ENCODE measurements around the gene MYLK2. TPM values are rescaled to one million over a fixed set of nuclear protein-coding genes. Genes with fewer than 3 reads are reported as not detected.

The MYLK2 gene
- polyA plus RNA-seq, 1 donor from 2014 or later, result 0.22 TPM

GRCh38 chr20:31784354-31785044 lies 34.7 kb upstream of the MYLK2 start:
- no peak overlapping the region for H3K4me2 ChIP-seq (ENCODE audit: low read length)
- H3K9me2 ChIP-seq (ENCODE audit: insufficient read depth, low read length), result no peaks in the 10 kb centered on the region
- H3K79me2 ChIP-seq (replicated peaks; ENCODE audit: insufficient read depth, low read length), result no peaks in the 10 kb centered on the region
- no peak overlapping the region for H3K27ac ChIP-seq (ENCODE audit: low read length)
- H3F3A ChIP-seq (ENCODE audit: insufficient read depth, low read length, poor library complexity, severe bottlenecking), result no peaks in the 10 kb centered on the region
- H2AFZ ChIP-seq (ENCODE audit: low read depth, low read length), result no peak overlapping the region
- H3K27me3 ChIP-seq (ENCODE audit: insufficient read depth, low read depth, low read length), result no peaks in the 10 kb centered on the region
- H3K9me3 ChIP-seq (ENCODE audit: low read length), result no peaks in the 10 kb centered on the region
- no peak overlapping the region for H3K9ac ChIP-seq (ENCODE audit: low read length)
- H3K36me3 ChIP-seq (ENCODE audit: insufficient read depth, low read length), result no peaks in the 10 kb centered on the region
- TF ChIP-seq SMC3 (conservative IDR thresholded peaks at IDR 0.05; ENCODE audit: poor library complexity), result no peak
- TF ChIP-seq RAD21 (conservative IDR thresholded peaks at IDR 0.05), result no peak
- TF ChIP-seq, protein P1, sequence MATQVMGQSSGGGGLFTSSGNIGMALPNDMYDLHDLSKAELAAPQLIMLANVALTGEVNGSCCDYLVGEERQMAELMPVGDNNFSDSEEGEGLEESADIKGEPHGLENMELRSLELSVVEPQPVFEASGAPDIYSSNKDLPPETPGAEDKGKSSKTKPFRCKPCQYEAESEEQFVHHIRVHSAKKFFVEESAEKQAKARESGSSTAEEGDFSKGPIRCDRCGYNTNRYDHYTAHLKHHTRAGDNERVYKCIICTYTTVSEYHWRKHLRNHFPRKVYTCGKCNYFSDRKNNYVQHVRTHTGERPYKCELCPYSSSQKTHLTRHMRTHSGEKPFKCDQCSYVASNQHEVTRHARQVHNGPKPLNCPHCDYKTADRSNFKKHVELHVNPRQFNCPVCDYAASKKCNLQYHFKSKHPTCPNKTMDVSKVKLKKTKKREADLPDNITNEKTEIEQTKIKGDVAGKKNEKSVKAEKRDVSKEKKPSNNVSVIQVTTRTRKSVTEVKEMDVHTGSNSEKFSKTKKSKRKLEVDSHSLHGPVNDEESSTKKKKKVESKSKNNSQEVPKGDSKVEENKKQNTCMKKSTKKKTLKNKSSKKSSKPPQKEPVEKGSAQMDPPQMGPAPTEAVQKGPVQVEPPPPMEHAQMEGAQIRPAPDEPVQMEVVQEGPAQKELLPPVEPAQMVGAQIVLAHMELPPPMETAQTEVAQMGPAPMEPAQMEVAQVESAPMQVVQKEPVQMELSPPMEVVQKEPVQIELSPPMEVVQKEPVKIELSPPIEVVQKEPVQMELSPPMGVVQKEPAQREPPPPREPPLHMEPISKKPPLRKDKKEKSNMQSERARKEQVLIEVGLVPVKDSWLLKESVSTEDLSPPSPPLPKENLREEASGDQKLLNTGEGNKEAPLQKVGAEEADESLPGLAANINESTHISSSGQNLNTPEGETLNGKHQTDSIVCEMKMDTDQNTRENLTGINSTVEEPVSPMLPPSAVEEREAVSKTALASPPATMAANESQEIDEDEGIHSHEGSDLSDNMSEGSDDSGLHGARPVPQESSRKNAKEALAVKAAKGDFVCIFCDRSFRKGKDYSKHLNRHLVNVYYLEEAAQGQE (IDR thresholded peaks at IDR 0.05; ENCODE audit: borderline replicate concordance), result no peak
- TF ChIP-seq TAF1 (IDR thresholded peaks at IDR 0.05; ENCODE audit: low read depth), result no peak
- TF ChIP-seq EP300 (conservative IDR thresholded peaks at IDR 0.05; ENCODE audit: poor library complexity, severe bottlenecking), result no peak
- no peak for TF ChIP-seq CTCF (IDR thresholded peaks at IDR 0.05; ENCODE audit: poor library complexity, severe bottlenecking)
- no peak for TF ChIP-seq EZH2 (IDR thresholded peaks at IDR 0.05; ENCODE audit: borderline replicate concordance, insufficient read depth, low read length, poor library complexity, severe bottlenecking)
- TF ChIP-seq POLR2AphosphoS5 (IDR thresholded peaks at IDR 0.05), result no peak
- TF ChIP-seq MXI1 (conservative IDR thresholded peaks at IDR 0.05; ENCODE audit: poor library complexity, severe bottlenecking), result no peak
- no peak overlapping the region for H3K4me3 ChIP-seq (ENCODE audit: low read length)
- H4K20me1 ChIP-seq (ENCODE audit: insufficient read depth), result no peaks in the 10 kb centered on the region

DNA sequence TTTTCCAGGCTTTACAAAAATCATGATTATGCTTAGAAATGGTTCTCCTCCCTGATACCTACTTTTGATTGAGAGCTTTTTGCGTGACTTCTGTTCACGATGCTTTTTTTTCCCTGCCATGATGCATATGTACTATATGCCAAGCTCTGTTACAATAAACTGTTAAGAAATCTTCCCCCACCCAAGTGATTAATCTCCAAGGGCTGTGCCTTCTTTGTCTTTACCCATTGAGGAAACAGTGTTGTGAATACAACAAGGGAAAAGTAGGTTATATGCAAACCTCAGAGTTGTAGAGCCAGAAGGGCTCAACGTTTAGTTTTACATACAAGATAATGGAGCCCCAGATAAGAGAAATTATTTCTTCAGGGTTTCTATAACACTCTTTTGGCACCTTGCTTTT lies 34.1 kb upstream of the MYLK2 start:
- Histone ChIP-seq H3K4me3 (ENCODE audit: low read length) (no peak overlapping the region), H3K9ac (ENCODE audit: low read length) (no peak overlapping the region), H3K9me3 (ENCODE audit: low read length) (no peaks in the 10 kb centered on the region), H2AFZ (ENCODE audit: low read depth, low read length) (no peak overlapping the region), H3K4me2 (ENCODE audit: low read length) (no peak overlapping the region), H3K27me3 (ENCODE audit: insufficient read depth, low read depth, low read length) (no peaks in the 10 kb centered on the region), H3F3A (ENCODE audit: insufficient read depth, low read length, poor library complexity, severe bottlenecking) (no peaks in the 10 kb centered on the region), H4K20me1 (ENCODE audit: insufficient read depth) (no peaks in the 10 kb centered on the region), H3K36me3 (ENCODE audit: insufficient read depth, low read length) (no peaks in the 10 kb centered on the region), H3K79me2 (replicated peaks; ENCODE audit: insufficient read depth, low read length) (no peaks in the 10 kb centered on the region), H3K27ac (ENCODE audit: low read length) (no peak overlapping the region), H3K9me2 (ENCODE audit: insufficient read depth, low read length) (no peaks in the 10 kb centered on the region)
- TF ChIP-seq MXI1 (conservative IDR thresholded peaks at IDR 0.05; ENCODE audit: poor library complexity, severe bottlenecking), result no peak
- no peak for TF ChIP-seq EZH2 (IDR thresholded peaks at IDR 0.05; ENCODE audit: borderline replicate concordance, insufficient read depth, low read length, poor library complexity, severe bottlenecking)
- no peak for TF ChIP-seq SMC3 (conservative IDR thresholded peaks at IDR 0.05; ENCODE audit: poor library complexity)
- TF ChIP-seq RAD21 (conservative IDR thresholded peaks at IDR 0.05), result no peak
- TF ChIP-seq, protein P1 (IDR thresholded peaks at IDR 0.05; ENCODE audit: borderline replicate concordance), result no peak
- no peak for TF ChIP-seq POLR2AphosphoS5 (IDR thresholded peaks at IDR 0.05)
- no peak for TF ChIP-seq TAF1 (IDR thresholded peaks at IDR 0.05; ENCODE audit: low read depth)
- TF ChIP-seq EP300 (conservative IDR thresholded peaks at IDR 0.05; ENCODE audit: poor library complexity, severe bottlenecking), result no peak
- TF ChIP-seq CTCF (IDR thresholded peaks at IDR 0.05; ENCODE audit: poor library complexity, severe bottlenecking), result no peak

Data from neural cell (in vitro differentiated cells).